Left ventricle myocardium inferior (tissue), 1 donor: ENCODE results near the gene HSPB1. TPM values are rescaled to one million over a fixed set of nuclear protein-coding genes. Genes with fewer than 3 reads are reported as not detected.

Source experiments
- DNase-seq: peaks from one replicate; pipeline ENCODE4 v3.0.0-alpha.2; 2020
- H3K27ac ChIP-seq: fragments of 200-600 bp; replicated peaks from 2 replicates; pipeline ENCODE4 v1.8.0; 2021
- H3K27me3 ChIP-seq: fragments of 200-600 bp; 2 replicates; pipeline ENCODE4 v1.8.0; 2021; ENCODE audit warnings: low read depth
- H3K36me3 ChIP-seq: fragments of 200-600 bp; 2 replicates; pipeline ENCODE4 v1.8.0; 2021
- H3K4me1 ChIP-seq: fragments of 200-600 bp; 2 replicates; pipeline ENCODE4 v1.8.0; 2021
- H3K4me3 ChIP-seq: fragments of 200-600 bp; 2 replicates; pipeline ENCODE4 v1.8.0; 2021; ENCODE audit warnings: mild to moderate bottlenecking, moderate library complexity
- H3K9me3 ChIP-seq: fragments of 200-600 bp; replicated peaks from 2 replicates; pipeline ENCODE4 v1.8.0; 2021
- intact Hi-C: fragments of 100-400 bp; cut with micrococcal nuclease; formaldehyde crosslinking; loops from one replicate; pipeline ENCODE4 v1.11.0; 2022
- total RNA-seq: library from RNA; stranded (reverse); fragmentation: NEBNext Ultra II Directional; extraction: Animal tissue kit (Norgen Biotek cat#: 25700); gene quantifications from one replicate; pipeline ENCODE4 v1.2.1, GENCODE V29; 2021
- TF ChIP-seq, protein P1 (sequence below): fragments of 200-600 bp; IDR thresholded peaks from 2 replicates; pipeline ENCODE4 v1.8.0; 2021; ENCODE audit warnings: antibody characterized with exemption, mild to moderate bottlenecking, borderline replicate concordance
- donor health status: DM: no; HTN: yes; CAD: no; lungs with severe emphysema.

Gene HSPB1
- total RNA-seq, 1 donor from 2014 or later, result 2,037 TPM

GRCh38 chr7:76327610-76328009 lies 25.1 kb downstream of the HSPB1 start:
- H3K4me1 ChIP-seq, result peaks cover 96% of the 10 kb centered on the region
- TF ChIP-seq, protein P1, sequence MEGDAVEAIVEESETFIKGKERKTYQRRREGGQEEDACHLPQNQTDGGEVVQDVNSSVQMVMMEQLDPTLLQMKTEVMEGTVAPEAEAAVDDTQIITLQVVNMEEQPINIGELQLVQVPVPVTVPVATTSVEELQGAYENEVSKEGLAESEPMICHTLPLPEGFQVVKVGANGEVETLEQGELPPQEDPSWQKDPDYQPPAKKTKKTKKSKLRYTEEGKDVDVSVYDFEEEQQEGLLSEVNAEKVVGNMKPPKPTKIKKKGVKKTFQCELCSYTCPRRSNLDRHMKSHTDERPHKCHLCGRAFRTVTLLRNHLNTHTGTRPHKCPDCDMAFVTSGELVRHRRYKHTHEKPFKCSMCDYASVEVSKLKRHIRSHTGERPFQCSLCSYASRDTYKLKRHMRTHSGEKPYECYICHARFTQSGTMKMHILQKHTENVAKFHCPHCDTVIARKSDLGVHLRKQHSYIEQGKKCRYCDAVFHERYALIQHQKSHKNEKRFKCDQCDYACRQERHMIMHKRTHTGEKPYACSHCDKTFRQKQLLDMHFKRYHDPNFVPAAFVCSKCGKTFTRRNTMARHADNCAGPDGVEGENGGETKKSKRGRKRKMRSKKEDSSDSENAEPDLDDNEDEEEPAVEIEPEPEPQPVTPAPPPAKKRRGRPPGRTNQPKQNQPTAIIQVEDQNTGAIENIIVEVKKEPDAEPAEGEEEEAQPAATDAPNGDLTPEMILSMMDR, result no peak
- peaks cover 56% of the 10 kb centered on the region for H3K36me3 ChIP-seq
- no peak for DNase-seq
- H3K27ac ChIP-seq, result peak overlapping the region; percentile 60
- H3K27me3 ChIP-seq, result no peaks in the 10 kb centered on the region
- intact Hi-C loops, result no loop called here
- H3K4me3 ChIP-seq, result no peak overlapping the region
- H3K9me3 ChIP-seq, result no peaks in the 10 kb centered on the region

DNA sequence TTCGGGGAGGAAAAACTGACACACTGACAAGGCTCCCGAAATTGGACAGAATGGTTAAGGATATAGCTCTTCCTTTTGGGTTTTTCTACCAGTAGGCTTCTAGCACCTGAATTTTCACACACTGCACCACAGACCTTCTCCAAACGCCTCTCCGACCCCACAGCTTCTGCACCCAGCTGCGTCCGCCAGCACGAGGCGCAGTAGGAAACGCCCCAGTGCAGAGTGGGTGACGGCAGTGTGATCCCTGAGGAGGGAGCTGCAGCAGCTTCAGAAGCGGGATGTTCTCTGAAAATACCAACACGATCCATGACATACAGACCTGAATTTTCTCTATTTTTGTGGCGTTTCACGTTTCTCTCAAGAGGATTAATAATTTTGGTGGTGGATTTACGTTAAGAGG lies 25.9 kb downstream of the HSPB1 start:
- Histone ChIP-seq H3K4me1 (peaks cover 96% of the 10 kb centered on the region), H3K27me3 (no peaks in the 10 kb centered on the region), H3K36me3 (peaks cover 56% of the 10 kb centered on the region), H3K4me3 (no peak overlapping the region), H3K9me3 (no peaks in the 10 kb centered on the region), H3K27ac (peak overlapping the region; percentile 90)
- TF ChIP-seq, protein P1, result no peak
- intact Hi-C loops, result no loop called here
- DNase-seq, result no peak

DNA sequence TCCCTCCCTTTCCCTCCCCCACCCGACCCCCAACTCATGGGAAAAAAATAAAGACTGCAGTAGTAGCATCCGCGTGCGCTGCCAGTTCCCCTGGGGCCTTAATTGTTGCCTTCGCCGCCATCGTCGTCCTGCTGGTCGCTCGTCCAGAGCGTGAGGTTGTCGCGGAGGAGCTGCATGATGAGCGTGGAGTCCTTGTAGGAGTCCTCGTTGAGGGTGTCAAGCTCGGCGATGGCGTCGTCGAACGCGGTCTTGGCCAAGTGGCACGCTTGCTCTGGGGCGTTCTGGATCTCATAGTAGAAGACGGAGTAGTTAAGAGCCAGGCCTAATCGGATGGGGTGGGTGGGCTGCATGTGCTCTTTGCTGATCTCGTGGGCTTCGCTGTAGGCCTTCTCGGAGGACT lies 27.0 kb downstream of the HSPB1 start:
- DNase-seq, result no peak
- peaks cover 56% of the 10 kb centered on the region for H3K36me3 ChIP-seq
- no peaks in the 10 kb centered on the region for H3K27me3 ChIP-seq
- TF ChIP-seq, protein P1, result no peak
- peaks cover 96% of the 10 kb centered on the region for H3K4me1 ChIP-seq
- H3K9me3 ChIP-seq, result no peaks in the 10 kb centered on the region
- intact Hi-C loops, result no loop called here
- H3K4me3 ChIP-seq, result no peak overlapping the region
- peak overlapping the region; percentile 90 for H3K27ac ChIP-seq

DNA sequence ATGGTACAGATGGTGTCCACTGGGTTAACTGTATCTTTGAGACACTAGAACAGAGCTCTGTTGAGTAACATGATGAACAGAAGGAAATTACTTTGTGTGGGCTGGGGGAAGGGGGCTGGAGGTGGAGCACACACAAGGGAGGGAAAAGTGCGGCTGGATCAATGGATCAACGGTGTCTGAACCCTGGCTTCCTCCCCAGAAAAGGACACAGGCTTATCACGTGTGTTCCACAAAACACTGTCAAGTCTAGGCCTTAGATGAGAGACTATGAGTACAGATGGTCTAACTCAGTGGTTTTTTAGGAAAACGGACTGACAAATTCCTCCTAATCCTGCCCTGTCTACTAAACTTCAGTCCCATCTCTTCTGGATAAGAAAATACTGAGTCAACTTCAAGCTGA lies 27.8 kb downstream of the HSPB1 start:
- peaks cover 96% of the 10 kb centered on the region for H3K4me1 ChIP-seq
- no peak for DNase-seq
- no peak overlapping the region for H3K4me3 ChIP-seq
- no peaks in the 10 kb centered on the region for H3K27me3 ChIP-seq
- H3K36me3 ChIP-seq, result peaks cover 48% of the 10 kb centered on the region
- intact Hi-C loops, result no loop called here
- TF ChIP-seq, protein P1, result no peak
- no peaks in the 10 kb centered on the region for H3K9me3 ChIP-seq
- peak overlapping the region; percentile 90 for H3K27ac ChIP-seq

GRCh38 chr7:76330673-76331072 lies 28.2 kb downstream of the HSPB1 start:
- Histone ChIP-seq H3K4me1 (peaks cover 99% of the 10 kb centered on the region), H3K27ac (peak overlapping the region; percentile 90), H3K27me3 (no peaks in the 10 kb centered on the region), H3K4me3 (no peak overlapping the region), H3K36me3 (peaks cover 44% of the 10 kb centered on the region), H3K9me3 (no peaks in the 10 kb centered on the region)
- intact Hi-C loops, result no loop called here
- TF ChIP-seq, protein P1, result no peak
- DNase-seq, result no peak

GRCh38 chr7:76332078-76332477 lies 29.6 kb downstream of the HSPB1 start:
- peak overlapping the region; percentile 90 for H3K27ac ChIP-seq
- no peaks in the 10 kb centered on the region for H3K9me3 ChIP-seq
- no peaks in the 10 kb centered on the region for H3K27me3 ChIP-seq
- TF ChIP-seq, protein P1, result no peak
- peak overlapping the region; percentile 34 for H3K4me3 ChIP-seq
- peaks cover 30% of the 10 kb centered on the region for H3K36me3 ChIP-seq
- intact Hi-C loops, result no loop called here
- DNase-seq, result no peak
- H3K4me1 ChIP-seq, result peaks cover 99% of the 10 kb centered on the region
